GM18498 (cell line): ENCODE data around the gene NUFIP1.
"Not testable (repeated sequence)": the region's sequence is repeated elsewhere in the genome, so short reads cannot be mapped to it uniquely, and the experiment has no call there.

ENCODE experiments used
- ATAC-seq: cut with Tn5 transposase; IDR thresholded peaks from one replicate; pipeline ENCODE4 v1.9.1; 2021; ENCODE audit warnings: mild to moderate bottlenecking, moderate library complexity; ENCODE audit not compliant: unreplicated experiment

The NUFIP1 gene

GRCh38 chr13:44971656-44972595 is 17.3 kb downstream of the NUFIP1 start:
- no peak for ATAC-seq

DNA sequence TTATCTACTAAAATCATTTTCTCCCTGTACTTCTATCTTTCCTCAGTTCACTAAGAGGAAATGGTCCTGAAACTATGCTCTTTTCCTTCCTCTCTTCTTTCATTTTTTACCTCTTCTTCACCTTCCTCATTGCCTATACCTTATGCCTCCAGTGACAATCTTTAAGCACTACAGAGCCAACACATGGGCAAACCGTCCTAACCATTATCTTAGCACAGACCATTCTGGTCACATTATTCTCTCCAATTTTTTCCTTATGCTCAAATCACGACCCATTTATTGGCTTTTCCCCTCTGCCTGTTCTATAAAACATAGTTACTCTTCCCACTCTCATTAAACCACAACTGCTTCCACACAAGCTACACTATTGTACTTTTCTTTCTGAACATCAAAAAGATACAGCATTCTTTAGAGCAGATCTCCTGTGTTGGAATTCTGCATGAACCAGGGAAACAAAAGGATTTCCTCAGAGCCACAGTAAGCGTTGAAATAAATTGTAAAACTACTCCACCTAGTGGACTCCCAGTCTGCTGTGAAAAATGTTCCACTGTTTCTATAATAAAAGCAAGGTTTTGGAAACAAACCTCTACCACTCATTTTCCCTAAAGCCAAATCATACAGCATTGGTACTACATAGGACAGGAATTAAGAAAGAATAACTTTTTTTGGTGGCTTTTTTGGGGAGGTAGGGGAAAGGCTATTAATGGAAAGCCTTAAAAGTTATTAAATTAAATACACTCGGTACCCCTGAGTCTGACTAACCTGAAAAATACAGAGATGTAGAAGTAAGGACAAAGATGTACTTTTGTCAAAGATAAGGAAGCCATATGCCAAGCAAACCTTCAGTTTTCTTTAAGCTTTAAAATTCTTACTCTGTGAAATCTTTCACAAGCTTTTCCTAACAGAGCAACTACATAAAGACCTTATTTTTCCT is 19.5 kb downstream of the NUFIP1 start:
- no peak for ATAC-seq

GRCh38 chr13:44968434-44968815 is 20.8 kb downstream of the NUFIP1 start:
- no peak for ATAC-seq

GRCh38 chr13:44967704-44968433 is 21.4 kb downstream of the NUFIP1 start:
- no peak for ATAC-seq

- no peak for ATAC-seq
Observed at GRCh38 chr13:44961997-44962396, 27.3 kb downstream of the NUFIP1 start.

DNA sequence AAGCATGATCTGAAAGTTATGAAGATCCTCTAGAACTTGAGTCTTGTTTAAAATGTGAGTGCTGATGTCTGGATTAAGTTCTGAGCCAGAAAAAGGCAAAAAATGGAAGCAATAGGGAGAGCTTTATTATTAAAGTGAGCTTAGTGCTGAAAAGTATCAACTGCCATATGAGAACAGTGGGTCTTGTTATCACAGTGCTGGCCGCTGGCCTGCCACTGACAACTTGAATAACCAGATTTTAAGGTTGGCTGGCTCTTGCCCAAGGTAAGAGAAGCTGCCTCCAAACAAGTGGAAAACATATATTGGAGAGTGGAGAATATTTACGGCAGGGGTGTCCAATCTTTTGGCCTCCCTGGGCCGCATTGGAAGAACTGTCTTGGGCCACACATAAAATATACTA is 33.9 kb downstream of the NUFIP1 start:
- no peak for ATAC-seq

GRCh38 chr13:44954224-44954623 is 35.0 kb downstream of the NUFIP1 start:
- no peak for ATAC-seq

DNA sequence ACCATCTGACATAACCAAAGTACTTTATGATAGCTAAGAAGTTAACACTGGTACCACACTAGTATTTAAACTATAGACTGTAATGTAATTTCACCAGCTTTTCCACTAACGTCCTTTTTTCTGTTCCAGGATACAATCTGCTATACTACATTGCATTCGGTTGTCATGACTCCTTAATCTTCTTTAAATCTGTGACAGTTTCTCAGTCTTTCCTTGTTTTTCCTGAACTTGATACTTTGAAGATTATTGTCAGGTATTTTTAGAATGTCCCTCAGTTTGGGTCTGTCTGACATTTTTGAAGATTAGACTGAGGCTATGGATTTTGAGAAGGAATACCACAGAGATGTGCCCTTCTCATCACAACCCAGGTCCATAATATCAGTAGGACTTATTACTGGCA is 36.6 kb downstream of the NUFIP1 start:
- ATAC-seq: no peak

DNA sequence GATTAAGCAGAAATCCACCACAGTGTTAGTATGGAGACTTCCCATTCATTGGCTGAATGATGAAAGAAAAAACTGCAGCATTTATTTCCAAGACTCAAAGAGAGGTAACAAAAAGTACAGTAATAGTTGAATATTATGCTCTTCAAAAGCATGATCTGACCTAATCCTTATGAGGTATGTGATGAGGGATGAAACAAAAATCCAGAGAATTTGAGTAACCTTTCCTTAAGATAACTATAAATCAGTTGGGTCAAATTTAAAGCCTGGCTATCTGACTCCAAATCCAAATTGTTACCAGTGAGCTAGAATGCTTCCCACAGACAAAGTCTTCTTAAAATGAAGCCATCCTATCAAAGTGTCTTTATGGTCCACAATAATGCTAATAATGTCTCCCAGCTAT is 38.1 kb downstream of the NUFIP1 start:
- no peak for ATAC-seq

DNA sequence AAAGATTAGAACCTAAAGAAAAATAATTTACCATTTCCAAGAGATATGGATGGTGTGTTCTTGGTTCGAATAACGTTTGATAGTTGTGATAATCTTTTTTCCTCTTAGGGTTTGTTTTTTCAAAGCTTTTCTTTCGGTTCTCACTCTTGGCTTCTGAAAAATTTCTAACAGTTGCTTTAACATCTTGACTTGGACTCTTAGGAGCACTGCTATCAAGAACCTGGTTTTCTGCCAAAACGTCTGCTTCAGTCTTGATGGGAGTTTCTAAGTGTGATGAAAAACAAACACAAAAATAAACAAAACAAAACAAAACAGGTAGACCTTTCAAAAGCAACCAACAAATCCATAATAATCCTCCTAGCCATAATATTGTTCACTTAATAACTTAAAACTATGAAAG is 45.9 kb downstream of the NUFIP1 start:
- ATAC-seq: not testable (repeated sequence)

- ATAC-seq: no peak
Observed at GRCh38 chr13:44938854-44939253, 50.4 kb downstream of the NUFIP1 start.

GRCh38 chr13:44936246-44936645 is 53.0 kb downstream of the NUFIP1 start:
- ATAC-seq: no peak

DNA sequence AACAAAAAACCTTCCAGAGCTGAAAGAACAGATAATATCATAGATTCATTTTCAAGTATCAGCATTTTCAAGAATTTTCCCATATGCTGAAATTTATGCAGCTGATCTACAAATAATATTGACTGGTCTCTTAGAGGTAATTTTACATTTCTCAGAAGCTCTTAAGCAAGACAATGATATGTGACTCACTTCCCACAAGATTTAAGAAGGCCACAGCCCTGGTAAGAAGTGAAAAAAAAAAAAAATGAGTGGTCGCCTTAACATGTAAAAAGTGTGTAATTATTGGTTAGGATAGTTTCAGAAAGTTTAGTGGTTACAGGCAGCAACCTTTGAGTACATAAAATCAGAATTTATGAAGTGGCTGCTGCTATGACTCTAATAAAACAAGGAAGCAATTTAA is 54.5 kb downstream of the NUFIP1 start:
- no peak for ATAC-seq

- ATAC-seq: no peak
Observed at GRCh38 chr13:44932850-44933251, 56.4 kb downstream of the NUFIP1 start.

DNA sequence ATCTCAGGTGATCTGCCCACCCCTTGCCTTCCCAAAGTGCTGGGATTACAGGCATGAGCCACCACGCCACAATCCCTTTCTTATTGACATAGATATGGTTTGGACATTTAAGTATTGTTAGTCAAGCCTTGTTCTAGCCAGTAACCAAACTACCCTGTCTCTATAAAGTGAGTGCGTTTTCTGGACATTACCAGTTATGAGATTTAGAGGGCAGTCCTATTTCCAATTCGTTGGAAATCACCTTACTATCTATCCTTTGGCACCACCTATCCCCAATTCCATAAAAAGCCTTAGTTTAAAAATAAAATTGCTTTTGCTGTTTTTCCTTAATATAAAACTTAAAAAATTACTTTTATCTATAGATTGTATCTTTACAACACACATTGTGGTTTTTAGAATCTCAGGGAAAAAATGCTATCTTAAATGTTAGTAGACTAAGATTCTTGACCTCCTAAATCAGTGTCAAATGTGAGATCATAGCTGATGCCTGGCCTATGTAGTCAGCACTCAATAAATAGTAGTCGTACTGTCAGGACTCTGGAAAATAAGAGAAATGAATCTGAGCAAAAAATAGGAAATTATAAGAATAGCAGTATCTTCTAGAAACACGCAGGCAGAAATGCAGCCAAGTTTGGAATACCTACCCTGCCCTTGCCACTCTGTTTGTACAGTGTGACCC is 57.0 kb downstream of the NUFIP1 start:
- ATAC-seq: no peak

DNA sequence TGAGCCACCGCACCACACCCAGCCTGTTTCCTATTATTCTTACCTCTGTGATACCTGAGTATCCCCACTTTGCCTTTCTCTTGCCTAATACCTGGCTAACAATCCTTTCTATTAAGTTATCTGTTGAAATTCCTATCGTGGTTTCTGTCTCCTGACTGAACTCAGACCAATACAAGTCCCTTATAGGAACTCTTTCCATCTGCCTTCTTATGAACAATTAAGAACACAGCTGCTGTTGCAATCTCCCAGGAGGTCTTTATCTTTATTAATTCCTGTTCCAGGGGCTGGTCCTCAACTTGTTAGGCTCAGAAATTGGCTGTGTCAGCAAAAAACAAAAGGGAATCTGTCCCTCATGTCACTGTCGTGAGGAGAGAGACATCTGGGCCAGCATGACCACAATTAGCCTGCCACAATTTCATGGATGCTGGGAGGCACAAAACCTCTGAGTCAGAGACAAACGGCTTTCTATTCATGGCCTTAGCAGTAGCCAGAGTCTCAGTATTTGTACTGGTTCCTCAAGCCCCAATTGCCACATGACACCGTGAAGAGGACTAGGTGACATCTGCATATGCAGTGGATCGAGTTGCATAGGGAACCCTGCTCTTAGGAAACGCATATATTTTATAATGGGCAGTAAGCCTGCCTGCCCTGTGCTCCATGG is 58.2 kb downstream of the NUFIP1 start:
- ATAC-seq: no peak

DNA sequence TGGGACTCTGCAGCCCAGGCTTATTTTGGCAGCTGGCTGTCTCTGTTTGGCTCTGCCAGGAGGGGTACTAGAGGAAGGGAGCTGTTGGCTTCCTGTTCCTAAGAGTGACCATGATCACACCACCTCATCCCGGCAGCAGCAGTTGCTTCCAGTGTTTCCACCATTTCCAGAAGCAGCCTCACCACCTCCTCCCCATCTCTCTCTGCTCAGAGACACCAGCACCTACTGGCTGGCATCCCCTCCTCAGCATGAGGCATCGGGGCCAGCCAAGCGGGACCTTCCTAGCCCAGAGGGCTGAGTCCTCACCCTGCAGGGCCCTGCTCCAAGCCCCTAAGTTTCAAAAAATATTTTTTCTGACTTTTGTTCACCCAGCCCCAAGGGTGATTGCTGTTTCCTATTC is 59.0 kb downstream of the NUFIP1 start:
- no peak for ATAC-seq

DNA sequence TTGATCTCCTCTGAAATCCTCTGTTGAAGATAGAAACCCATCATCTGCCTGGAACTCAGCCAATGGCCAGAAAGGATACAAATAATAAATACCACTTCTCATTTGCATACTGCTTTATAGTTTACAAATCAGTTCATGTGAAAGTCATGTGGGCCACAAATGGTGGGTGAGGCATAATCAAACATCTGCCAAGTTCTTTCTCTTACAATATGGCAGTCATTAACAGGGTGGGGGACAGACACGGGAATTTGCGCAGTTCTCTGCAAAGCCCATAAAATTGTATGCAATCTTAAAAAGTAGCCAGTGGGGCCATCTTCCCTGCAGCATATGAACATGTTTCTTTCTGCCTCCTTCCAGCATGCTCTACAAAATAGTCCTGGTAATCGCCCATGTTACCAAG is 59.6 kb downstream of the NUFIP1 start:
- no peak for ATAC-seq

DNA sequence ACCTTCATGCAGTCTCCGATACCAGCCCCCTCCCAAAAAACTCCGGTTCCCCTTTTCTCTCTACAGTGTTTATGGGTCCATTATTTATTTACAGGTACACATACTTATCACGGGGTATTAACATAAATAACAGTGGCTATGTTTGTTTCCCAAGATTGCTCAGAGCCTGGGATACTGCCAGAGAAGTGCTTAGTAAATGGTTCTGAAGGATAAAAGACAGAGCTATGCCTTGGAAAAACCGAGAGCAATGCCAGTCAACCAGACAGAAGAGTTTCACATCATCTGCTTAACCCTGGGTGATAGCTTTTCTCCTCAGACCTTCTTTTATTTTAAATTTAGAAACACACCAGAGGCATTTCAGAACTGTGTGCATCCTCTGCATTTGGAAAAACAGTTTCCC is 61.3 kb downstream of the NUFIP1 start:
- ATAC-seq: no peak
